Stimulated activated naive CD4-positive, alpha-beta T cell treated with Interleukin-2 at 50 U/mL for 16 hours (primary cell): Measurements from ENCODE around the gene MAST1.
"Not testable (repeated sequence)": the region's sequence is repeated elsewhere in the genome, so short reads cannot be mapped to it uniquely, and the experiment has no call there.

Source experiments
- DNase-seq: peaks from one replicate; lab custom pipeline; 2025; lab: John Stamatoyannopoulos, UW

Gene MAST1

DNA sequence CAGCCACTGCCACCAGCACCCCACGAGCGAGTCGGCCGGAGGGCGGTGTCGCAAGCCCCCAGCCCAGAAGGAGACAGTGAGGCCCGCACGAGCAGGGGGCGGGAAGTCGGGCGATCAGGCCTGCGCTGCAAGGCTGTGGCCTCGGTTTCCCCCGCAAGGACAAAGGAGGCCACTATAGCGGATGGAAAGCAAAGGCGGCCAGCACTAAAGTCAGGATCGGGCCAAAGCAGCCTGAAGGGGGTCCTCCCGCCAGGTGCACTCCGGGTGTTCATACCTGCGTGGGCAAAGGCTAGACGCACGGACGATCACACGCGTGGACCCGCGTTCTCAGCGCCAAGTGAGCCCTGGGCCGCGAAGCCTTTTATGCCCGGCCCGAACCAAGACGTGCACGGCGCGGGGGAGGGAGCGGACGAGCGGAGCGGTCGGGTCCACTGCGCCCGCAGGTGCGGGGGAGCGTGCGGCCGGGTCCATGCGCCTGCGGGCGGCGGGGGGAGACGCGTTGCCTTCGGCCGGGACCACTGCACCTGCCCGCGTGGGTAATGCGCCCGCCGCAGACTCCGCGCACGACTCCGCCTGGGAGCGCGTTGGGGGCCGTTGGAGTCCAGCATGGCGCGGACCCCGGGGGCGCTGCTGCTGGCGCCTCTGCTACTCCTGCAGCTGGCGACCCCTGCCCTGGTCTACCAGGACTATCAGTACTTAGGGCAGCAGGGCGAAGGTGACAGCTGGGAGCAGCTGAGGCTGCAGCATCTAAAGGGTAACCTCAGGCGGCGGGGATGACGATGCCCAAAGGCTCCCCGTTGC lies 36.6 kb upstream of the MAST1 start, which contains the start of the genes PRDX2 and THSD8:
TSS of gene PRDX2 (minus strand) at position 335 of the 801 bp plus-strand sequence. CDS start 539 bp downstream, outside the sequence.
TSS of gene THSD8 (plus strand) at position 604 of the 801 bp plus-strand sequence. CDS start at position 607, 3 bp downstream.
- peak; percentile 70 for DNase-seq

DNA sequence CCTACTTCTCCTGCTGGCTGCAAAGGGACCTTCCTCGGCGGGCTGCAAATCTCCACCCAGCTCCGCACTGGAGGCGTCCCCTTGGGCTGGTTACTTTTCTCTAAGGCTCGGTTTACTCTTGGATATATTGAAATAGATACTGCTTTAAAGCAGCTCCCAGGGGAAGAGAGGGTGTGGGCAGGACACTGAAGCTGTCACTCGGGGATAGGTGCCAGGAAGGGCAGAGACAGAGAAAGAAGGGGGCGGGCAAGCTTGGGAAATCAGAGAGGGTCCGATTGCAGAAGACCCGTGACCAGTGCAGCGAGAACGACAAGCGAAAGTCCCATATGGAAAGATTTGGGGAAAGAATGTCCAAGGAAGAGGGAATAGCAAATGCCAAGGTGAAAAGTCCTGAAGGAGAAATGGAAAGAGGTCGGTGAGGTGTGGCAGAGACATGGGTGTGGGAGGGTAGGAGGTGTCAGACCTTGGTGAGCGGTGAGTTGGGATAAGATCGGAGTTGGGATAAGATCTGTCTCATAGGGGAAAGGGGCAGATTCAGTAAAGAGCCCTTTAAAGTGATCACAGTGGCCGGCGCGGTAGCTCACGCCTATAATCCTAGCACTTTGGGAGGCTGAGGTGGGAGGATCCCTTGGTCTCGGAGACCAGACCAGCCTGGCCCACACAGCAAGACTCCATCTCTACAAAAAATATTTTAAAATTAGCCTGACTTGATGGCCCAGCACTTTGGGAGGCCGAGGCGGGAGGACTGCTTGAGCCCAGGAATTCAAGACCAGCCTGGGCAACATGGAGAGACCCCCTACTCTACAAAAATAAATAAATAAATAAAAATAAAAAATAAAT lies 35.8 kb upstream of the MAST1 start:
- no peak for DNase-seq

DNA sequence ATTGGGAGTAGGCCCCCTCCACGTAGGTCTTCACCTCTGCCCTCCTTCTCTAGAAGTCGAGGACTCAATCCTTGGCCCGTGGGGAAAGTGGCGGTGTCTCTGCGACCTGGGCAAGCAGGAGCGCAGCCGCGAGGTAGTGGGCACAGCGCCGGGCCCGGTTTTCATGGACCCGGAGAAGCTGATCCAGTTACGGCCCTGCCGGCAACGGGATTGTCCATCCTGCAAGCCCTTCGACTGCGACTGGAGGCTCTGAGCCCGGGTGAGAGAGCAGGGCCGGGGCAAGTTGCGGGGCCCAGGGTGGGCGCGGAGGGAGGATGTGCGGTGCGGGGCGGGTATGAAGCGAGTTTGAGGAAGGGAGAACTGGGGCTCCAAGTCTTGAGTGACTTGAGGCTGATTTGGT lies 34.3 kb upstream of the MAST1 start:
- DNase-seq: no peak

DNA sequence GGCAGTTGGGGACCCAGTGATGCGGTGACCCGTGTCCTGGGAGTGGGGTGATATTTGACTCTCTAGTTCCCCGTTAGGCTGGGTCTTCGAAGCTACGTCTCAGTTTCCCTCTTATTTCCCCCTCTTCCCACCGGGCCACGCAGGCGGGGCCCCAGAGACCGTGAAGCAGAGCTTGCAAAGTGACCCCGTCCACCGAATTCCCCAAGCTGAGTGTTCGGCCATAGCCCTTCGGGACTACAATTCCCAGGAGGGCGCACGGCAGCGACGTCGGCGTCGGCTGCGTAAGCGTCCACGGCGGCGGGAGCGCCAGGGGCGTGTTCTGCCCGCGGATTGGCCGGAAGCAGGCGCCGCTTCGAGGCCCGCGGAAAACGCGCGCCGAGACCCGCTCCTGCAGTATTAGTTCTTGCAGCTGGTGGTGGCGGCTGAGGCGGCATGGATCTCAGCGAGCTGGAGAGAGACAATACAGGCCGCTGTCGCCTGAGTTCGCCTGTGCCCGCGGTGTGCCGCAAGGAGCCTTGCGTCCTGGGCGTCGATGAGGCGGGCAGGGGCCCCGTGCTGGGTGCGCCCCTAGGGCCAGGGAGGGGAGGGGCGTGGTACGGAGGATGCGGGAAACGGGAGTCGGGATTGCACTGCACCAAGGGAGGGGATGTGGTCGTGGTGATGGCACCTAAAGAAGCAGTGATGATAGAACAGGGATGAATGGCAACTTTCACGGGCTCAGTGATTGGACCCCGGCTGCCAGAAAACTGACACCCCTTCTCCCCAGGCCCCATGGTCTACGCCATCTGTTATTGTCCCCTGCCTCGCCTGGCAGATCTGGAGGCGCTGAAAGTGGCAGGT lies 31.9 kb upstream of the MAST1 start, which contains the start of gene RNASEH2A:
TSS of gene RNASEH2A (plus strand) at position 343 of the 840 bp plus-strand sequence. CDS start at position 433, 90 bp downstream.
- DNase-seq: peak; percentile 86

DNA sequence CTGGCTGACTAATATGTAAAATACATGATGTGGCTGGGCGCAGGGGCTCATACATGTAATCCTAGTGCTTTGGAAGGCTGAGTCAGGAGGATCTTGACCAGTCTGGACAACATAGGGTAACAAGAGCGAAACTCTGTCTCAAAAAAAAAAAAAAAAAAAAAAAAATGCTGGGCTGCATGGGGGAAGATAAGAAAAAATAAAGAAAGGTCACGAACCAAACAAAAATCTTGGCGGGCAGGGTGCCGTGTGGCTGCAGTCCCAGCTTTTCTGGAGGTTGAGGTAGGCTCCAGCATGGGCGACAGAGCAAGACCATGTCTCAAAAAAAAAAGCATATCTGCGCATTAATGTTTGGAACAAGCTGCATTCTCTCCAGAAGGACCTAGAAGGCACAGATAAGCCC lies 23.2 kb upstream of the MAST1 start:
- DNase-seq: no peak

DNA sequence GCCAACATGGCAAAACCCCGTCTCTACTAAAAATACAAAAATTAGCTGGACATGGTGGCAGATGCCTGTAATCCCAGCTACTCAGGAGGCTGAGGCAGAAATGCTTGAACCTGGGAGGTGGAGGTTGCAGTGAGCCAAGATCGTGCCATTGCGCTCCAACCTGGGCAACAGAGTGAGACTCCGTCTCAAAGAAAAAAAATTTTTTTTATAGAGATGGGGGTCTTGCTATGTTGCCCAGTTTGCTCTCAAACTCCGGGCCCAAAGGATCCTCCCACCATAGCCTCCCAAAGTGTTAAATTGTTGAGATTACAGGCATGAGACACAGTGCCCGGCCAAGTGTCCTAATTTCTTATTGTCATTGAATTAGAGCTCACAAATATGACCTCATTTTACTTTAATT lies 21.1 kb upstream of the MAST1 start:
- DNase-seq: not testable (repeated sequence)

DNA sequence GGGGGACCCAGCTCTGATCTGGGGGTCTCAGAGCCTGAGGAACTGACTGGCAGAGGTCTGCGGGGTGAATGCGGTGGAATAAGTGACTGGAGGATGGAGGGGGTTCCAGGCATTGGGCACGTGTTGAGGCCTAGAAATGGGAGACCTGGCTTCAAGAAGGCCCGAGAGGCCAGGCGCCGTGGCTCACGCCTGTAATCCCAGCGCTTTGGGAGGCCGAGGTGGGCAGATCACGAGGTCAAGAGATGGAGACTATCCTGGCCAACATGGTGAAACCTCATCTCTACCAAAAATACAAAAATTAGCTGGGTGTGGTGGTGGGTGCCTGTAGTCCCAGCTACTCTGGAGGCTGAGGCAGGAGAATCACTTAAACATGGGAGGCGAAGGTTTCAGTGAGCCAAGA lies 20.5 kb upstream of the MAST1 start:
- not testable (repeated sequence) for DNase-seq

DNA sequence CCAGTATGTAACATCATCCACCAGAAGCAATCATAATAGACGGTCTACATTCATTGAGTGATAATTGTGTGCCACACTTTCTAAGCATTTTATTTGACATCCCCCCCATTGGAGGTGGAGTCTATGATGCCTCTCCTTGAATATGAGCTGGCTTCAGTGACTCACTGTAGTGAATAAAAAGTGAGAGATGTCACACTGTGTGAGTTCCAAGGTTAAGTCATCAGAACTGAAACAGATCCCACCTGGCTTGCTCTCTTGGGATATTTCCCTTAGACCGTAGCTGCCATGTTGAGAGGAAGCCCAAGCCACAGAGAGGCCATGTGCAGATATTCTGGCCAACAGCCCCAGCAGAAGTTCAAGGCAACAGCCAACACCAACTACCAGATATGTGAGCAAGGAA lies 16.6 kb upstream of the MAST1 start:
- no peak for DNase-seq

DNA sequence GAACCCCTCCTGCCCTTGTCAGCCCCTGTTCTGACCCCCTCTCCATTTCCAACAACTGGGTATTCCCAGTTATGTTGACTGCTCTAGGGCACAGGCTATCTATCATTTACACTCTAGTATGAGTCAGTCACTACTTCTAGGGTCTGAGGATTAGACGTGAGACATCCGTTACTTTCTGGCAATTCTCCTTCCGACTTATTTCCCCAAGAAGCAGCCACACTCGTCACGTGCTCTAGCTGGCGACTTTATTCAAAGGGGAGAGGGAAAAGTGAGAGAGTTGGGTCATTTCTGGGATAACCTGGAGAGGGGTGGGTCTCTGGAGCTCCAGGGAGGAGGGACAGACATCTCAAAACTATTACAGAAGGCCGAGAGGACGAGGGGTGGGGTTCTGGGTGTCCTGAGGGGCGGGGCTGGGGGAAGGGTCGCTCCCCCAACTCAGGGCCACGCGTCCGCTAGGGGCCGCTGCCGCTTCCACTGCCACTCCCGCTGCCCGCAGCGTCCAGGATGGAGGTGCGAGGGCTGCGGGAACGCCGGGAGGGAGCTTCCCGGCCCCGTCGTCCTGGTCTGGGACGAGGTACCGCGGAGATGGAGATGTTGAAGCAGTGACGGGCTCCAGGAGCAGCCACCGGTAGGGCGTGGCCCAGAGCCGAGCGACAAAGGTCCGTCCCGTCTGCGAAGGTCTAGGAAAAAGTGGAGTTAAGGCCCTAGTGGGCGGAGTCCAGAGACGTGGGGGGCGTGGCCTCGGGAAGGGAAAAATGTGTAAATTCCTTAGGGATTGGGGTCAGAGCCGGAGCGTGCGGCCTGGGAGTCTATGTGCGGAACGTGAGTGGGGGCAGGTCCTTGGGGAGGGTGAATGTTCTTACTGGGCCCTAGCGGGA lies 12.8 kb upstream of the MAST1 start:
- no peak for DNase-seq

DNA sequence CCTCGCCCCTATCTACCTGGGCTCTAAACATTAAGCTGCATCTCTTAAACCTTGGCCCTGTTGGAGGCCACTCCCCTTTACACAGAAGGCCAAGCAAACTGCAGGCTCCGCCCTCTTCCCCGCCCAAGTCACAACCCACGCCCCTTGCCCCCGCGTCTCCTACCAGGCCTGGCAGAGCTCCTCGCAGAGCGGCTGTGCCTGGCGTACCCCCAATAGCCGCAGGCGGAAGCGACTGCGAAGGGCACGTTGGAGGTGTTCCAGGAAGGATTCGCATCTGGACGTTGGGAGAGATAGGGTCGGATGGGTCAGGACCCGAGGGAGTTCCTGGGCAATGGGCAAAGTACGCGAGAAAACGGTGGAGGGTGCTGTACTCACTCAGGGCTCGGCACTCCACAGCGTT lies 9.8 kb upstream of the MAST1 start:
- DNase-seq: no peak

DNA sequence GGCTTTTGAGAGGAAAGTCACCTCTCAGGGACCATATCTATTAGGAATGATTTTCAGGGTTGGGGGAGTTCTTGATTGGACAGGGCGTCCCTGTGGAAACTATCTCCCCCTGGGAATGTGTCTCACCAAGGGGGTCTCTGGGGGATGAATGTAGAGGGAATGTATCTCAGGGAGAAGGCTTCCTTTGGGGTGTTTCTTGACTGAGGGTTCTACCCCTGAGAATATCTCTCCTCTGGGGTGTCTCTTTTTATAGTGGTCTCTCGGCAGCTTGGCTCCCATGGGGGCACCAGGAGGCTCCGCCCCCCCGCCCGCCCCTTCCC lies 4.9 kb upstream of the MAST1 start:
- DNase-seq: no peak

DNA sequence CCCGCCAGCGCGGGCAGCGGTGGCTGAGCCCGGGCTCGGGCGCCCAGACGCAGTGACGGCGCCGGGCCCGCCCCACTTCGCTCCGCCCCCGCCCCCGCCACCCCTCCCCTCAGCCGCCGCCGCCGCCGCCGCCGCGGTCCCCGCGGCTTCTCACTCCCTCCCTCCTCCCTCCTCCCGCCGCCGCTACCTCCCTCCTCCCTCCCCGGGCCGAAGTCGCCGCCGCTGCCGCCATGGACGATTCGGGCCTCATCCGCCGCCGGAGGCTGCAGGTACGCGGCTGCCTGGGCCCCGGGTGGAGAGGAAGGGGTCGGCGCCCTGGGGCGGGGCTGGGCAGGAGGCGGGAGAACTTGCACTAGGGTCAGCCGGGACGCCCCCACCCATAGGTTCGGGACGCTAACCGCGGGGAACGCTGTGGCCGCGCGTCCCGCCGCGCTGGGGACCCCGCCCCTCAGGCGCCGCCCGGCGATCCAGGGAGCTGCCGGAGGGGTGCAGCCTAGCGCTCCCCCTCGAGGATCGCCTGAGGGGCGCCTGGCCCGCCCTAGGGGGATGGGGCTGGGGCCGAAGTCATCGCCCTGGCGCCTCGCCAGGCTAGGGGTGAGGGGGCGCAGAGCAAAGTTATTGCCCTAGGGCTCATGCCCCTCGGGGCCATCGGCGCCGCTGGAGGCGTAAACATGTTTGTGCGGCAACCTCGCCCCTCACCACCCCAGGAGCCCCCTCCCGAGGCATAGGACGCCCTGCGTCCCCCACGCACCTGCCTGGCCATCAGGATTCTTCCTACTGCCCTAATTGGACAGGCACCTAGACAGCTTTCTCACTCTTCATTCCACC lies 4.4 kb upstream of the MAST1 start:
- peak; percentile 35 for DNase-seq

DNA sequence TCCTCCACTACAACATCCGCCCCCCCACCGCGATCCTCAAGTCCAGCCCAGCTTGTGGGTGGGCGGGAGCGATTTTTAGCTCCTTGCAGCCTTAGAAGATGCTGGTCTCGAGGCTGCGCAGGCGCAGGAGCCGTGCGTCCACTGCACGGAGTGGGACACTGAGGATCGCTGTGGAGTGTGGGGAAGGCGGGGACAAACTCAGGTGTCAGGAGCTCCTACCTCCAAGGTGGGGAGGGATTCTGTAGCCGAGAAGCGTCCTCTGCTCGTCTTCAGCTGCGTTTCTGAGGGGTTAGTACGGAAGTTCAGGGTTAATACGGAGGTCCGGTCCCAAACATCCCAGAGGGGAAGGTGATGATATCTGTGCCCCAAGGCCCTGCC lies 3.8 kb upstream of the MAST1 start, which contains the start of gene RTBDN:
TSS of gene RTBDN (minus strand) at position 14 of the 378 bp plus-strand sequence. CDS start 4,600 bp downstream, outside the sequence.
- DNase-seq: no peak

DNA sequence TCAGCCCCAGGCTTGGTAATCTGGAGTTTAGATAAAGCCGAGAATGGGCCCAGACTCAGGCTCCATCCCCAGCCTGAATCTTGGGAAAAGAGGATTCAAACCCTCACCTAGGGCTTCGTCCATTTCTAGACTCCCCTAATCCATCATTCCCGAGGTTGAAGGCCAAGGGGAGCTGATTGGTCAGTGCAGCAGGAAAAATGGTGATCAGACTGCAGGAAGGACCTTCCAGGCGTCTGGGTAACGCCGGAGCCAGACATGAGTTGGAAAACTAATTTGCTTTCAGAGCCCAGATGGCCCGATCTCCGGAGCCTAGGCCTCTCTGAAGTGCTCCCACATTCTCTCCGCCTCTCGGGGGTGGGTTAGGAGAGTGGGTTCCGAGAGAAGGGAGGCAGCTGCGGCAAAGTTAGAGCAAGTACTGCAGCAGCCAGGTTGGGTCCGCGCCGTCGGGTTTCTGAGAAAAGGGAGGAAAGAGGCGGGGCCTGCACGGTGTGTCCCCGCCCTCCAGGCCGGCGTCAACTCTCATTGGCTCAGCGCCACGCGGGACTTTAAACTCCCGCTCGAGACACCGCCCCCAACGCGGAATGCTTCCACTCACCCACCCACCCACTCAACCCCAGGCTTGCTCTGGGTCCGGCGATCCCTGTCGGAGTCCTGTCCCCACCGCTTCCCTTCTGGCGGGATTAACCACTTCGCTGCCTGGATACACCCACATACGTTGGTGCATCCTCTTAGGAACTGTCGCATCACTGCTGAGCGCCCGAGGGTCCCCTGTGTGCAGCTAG lies 3.1 kb upstream of the MAST1 start:
- no peak for DNase-seq

DNA sequence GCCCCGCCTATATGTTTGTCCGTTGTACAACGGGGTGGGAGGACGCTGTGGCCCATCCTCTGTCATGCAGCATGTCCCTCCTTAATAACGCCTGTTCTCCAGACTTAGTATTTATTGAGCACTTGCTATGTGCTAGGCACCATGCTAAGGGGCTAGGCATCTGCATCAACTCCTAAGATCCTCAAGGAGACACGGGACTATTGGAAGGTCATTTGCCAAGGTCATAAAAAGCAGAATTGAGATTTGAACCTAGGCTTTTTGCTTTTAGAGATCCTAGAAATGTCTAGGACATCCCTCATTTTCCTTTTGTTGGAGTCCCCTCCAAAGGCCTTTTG lies 1.8 kb upstream of the MAST1 start:
- DNase-seq: no peak

DNA sequence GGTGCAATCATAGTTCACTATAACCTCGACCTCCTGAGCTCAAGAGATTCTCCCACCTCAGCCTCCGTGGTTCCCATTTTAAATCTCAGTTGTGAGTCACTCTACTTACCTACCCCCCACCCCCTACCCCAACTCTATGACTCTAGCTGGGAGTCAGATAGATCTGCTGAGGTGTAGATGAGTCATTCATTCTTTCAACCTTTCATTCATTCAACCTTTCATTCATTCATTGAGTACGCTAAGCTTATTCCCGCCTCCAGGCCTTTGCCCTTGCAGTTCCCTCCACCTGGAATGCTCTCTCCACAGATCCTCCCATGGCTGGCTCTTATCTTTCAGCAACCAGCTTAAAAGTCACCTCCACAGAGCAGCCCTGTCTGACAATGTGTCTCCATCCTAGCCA lies 1.1 kb upstream of the MAST1 start:
- no peak for DNase-seq

DNA sequence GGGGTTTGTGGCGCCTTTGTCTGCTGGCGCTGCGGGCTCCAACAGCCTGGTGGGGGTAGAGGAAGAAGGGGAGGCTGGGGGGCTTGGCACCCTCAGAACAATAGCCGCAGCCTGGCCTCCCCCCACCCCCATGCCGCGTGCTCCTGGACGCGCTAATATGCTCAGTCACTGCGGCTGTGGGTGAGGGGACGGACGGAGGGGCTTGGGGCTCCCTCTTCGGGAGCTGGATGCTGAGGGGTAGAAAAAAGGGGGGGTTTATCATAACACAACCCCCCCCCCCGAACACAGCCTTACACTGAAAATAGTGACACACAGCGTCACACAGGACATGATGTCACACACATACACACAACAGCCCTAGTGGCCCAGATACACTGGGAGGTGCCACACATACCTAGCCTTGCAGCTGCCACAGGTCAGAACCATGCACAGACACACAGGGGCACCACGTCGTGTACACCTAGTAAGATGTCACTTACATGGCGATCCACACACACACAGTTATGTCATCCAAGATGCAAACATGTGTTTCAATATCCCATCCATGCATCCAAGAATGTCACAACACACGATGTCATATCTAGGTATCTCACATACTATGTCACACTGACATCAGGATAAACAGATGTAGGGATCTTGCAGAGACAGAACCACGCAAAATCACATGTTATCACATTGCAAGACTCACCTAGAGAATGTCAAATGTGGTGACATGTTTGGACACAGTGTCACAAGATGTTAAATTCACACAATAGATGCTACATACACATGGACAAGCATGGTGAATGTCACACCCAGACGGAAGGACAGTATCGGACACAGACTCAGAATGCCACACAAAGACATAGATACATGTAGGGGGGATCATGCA lies 806 bp downstream of the MAST1 start:
- DNase-seq: no peak
